Measurements from ENCODE around the gene MIR17HG. TPM values are rescaled to one million over a fixed set of nuclear protein-coding genes. Genes with fewer than 3 reads are reported as not detected.
A peak's percentile ranks its signal among the peaks of the same experiment; 100 is the strongest.

MIR17HG gene
- total RNA-seq, 1 donor = 8.8 TPM

DNA sequence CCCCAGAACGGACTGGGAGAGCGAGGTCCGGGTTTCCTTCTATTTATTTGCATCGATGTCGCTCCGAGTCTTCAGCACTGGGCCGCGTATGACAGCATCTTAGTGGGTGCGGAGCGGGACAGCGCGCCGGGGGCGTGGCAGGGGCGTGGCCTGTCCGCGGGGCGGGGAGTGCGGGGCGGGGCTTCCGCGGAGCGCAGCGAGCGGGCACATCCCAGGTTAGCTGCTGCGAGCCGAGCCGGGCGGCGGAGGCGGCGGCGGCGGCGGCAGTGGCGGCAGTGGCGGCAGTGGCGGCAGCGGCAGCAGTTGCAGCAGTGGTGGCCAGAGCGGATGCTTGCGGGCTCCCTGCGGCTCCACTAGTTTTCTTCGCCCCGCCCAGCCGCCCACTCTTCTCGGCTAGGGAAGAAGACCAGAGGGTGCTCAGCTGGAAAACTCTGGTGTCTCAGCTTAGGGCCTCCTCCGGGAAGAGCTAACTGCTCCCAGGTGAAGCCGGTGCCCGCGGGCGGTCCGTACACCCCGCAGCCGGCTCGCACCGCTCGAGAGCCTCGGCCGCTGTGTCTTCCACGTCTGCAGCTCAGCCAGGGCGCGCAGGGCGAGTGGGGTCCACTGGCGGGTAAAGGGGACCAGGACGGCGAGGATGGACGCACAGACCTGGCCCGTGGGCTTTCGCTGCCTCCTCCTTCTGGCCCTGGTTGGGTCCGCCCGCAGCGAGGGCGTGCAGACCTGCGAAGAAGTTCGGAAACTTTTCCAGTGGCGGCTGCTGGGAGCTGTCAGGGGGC is 51.1 kb downstream of the MIR17HG start, which contains the start of gene GPC5:
GPC5 (plus strand) TSS at position 209 of the 776 bp plus-strand sequence.
- peak; percentile 22 for DNase-seq (ENCODE audit: low read depth)
- TF ChIP-seq, protein P1, sequence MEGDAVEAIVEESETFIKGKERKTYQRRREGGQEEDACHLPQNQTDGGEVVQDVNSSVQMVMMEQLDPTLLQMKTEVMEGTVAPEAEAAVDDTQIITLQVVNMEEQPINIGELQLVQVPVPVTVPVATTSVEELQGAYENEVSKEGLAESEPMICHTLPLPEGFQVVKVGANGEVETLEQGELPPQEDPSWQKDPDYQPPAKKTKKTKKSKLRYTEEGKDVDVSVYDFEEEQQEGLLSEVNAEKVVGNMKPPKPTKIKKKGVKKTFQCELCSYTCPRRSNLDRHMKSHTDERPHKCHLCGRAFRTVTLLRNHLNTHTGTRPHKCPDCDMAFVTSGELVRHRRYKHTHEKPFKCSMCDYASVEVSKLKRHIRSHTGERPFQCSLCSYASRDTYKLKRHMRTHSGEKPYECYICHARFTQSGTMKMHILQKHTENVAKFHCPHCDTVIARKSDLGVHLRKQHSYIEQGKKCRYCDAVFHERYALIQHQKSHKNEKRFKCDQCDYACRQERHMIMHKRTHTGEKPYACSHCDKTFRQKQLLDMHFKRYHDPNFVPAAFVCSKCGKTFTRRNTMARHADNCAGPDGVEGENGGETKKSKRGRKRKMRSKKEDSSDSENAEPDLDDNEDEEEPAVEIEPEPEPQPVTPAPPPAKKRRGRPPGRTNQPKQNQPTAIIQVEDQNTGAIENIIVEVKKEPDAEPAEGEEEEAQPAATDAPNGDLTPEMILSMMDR (IDR thresholded peaks at IDR 0.05; ENCODE audit: insufficient read depth, low read length) = no peak
- H3K4me3 ChIP-seq (ENCODE audit: low read depth, low read length) = peak within 1 kb of the TSS; percentile 60

DNA sequence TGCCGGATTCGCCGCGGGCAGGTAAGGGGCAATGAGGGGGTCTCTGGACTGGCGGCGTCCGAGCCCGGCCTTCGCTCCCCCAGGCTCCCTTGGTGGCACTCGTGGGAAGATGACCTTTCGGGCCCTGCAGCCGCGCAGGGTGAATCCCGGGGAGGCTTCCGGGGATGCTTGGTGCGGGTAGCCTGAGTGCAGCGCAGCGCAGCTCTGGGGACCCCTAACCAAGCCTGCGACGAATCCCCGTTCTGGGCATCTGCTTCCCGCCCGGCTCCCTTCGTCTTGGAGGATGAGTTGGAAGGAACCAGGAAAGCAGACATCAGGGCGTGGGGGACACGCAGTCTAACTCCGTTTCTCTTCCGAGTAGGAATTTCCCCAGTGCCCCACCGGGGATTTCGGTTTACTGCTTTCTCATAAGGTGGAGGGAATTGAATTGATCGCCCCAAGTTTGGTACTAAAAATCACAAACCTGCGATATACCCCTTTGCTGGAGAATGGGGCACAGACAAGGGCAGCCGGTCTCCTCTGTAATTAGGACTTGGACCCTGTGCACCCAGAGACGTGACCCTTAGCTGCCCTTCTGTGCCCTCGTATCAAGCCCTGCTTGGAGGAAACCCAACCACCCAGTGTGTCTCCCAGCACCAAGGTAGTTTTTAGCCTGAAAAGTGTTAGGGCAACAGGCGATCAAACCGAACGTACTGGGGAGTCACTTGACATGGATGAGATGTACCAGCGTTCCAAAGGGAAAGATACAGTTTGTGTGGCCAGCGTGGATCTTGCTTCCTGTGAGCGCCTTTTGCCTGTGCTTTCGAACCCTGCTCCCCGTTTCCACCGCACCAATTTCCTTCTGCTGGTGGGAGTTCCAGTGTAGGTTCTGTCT is 51.9 kb downstream of the MIR17HG start:
- DNase-seq (ENCODE audit: low read depth) = no peak
- TF ChIP-seq, protein P1 (IDR thresholded peaks at IDR 0.05; ENCODE audit: insufficient read depth, low read length) = no peak
- no peak overlapping the region for H3K4me3 ChIP-seq (ENCODE audit: low read depth, low read length)

DNA sequence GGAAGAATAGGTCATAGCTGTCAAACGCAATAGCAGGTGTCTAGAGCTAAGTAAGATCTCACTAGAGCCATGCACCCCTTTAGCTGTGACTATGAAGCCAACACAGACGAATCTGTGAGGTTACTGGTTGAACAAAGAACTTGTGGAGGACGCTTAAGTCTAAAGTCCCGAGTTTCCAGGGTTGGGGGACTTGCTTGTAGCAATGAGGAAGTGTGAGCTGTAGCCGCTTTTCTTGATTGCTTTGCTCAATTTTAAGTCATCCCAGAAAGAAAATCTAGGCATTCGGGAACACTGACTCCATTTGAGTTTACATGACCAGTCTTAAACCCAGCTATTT is 52.5 kb downstream of the MIR17HG start:
- no peak for DNase-seq (ENCODE audit: low read depth)
- H3K4me3 ChIP-seq (ENCODE audit: low read depth, low read length) = no peak overlapping the region
- TF ChIP-seq, protein P1 (IDR thresholded peaks at IDR 0.05; ENCODE audit: insufficient read depth, low read length) = no peak

DNA sequence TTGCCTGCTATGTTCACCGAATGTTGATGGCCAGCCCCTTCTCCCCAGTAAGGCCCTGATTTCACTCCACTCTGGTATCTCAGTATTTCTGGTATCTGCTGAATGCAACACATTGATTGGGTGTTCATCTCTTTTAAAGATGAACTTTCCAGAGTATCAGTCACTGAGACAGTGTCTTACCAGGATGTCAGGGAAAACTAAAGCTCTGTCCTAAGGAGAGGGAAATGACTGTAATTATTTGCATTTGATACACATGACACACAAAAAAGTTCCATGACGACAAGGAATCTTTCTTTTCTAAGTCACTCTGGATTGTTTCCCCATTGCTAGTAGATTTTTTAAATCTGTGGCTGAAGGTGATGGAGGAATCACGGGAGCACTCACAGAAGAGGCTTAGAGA is 53.2 kb downstream of the MIR17HG start:
- TF ChIP-seq, protein P1 (IDR thresholded peaks at IDR 0.05; ENCODE audit: insufficient read depth, low read length) = no peak
- DNase-seq (ENCODE audit: low read depth) = no peak
- H3K4me3 ChIP-seq (ENCODE audit: low read depth, low read length) = no peak overlapping the region

DNA sequence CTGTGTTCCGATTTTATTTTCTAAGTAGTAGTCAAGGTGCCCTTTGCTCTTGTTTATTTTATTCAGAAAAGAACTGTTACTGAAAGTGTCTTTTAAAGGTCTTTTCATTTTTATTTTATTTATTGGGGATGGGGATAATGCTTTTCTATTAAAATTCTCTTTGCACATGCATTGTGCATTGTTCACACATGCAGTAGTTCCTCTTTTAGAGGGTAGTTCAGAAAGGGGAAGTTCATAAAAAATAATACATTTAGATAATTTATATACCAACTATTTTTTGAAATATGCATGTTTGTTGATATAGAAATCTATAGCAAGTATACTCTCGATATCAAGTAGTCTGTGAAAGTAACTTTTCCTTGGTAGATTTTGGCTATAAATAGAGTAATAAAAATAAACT is 54.4 kb downstream of the MIR17HG start:
- H3K4me3 ChIP-seq (ENCODE audit: low read depth, low read length) = no peak overlapping the region
- TF ChIP-seq, protein P1 (IDR thresholded peaks at IDR 0.05; ENCODE audit: insufficient read depth, low read length) = no peak
- no peak for DNase-seq (ENCODE audit: low read depth)

Other genes starting within 250 kb of the MIR17HG start
- gene GPC5, start 50.9 kb downstream of the MIR17HG start, total RNA-seq (ENCODE audit: low replicate concordance) = 0.18 TPM in 1 of 2 replicates, not detected in the other